Osteocyte (in vitro differentiated cells): ENCODE results near the gene PRKCI. TPM values are rescaled to one million over a fixed set of nuclear protein-coding genes. Genes with fewer than 3 reads are reported as not detected.

Experiments
- DNase-seq: peaks from one replicate; pipeline ENCODE4 v3.0.0; 2021; ENCODE audit warnings: mixed read lengths; ENCODE audit not compliant: unreplicated experiment; ENCODE audit errors: extremely low spot score
- H3K27ac Mint-ChIP-seq: one replicate; pipeline ENCODE4 v1.8.0; 2021; ENCODE audit warnings: mild to moderate bottlenecking, mixed read lengths; ENCODE audit not compliant: unreplicated experiment
- H3K27me3 Mint-ChIP-seq: one replicate; pipeline ENCODE4 v1.8.0; 2021; ENCODE audit warnings: mixed read lengths; ENCODE audit not compliant: unreplicated experiment
- H3K36me3 Mint-ChIP-seq: one replicate; pipeline ENCODE4 v1.8.0; 2021; ENCODE audit warnings: mixed read lengths; ENCODE audit not compliant: unreplicated experiment
- H3K4me1 Mint-ChIP-seq: one replicate; pipeline ENCODE4 v1.8.0; 2021; ENCODE audit warnings: mixed read lengths; ENCODE audit not compliant: unreplicated experiment
- H3K4me3 Mint-ChIP-seq: one replicate; pipeline ENCODE4 v1.8.0; 2021; ENCODE audit warnings: mild to moderate bottlenecking, moderate library complexity, mixed read lengths; ENCODE audit not compliant: unreplicated experiment
- H3K9me3 Mint-ChIP-seq: one replicate; pipeline ENCODE4 v1.8.0; 2021; ENCODE audit warnings: mixed read lengths; ENCODE audit not compliant: unreplicated experiment
- total RNA-seq: library from RNA; stranded (reverse); gene quantifications from 2 replicates; pipeline ENCODE4 v1.2.1, GENCODE V29; 2021
- TF ChIP-seq, protein P1 (sequence below): fragments of 200-600 bp; sonication (generic); IDR thresholded peaks from 2 replicates; pipeline ENCODE4 v1.5.0; 2021; ENCODE audit warnings: antibody characterized with exemption, mild to moderate bottlenecking, moderate library complexity

PRKCI gene
- total RNA-seq, 1 donor from 2014 or later = 48.0 TPM

- H3K9me3 Mint-ChIP-seq = no peaks in the 10 kb centered on the region
- peaks cover 48% of the 10 kb centered on the region for H3K36me3 Mint-ChIP-seq
- H3K27ac Mint-ChIP-seq = no peak overlapping the region
- H3K4me3 Mint-ChIP-seq = no peak overlapping the region
- no peaks in the 10 kb centered on the region for H3K27me3 Mint-ChIP-seq
- H3K4me1 Mint-ChIP-seq = peaks cover 17% of the 10 kb centered on the region
- TF ChIP-seq, protein P1, sequence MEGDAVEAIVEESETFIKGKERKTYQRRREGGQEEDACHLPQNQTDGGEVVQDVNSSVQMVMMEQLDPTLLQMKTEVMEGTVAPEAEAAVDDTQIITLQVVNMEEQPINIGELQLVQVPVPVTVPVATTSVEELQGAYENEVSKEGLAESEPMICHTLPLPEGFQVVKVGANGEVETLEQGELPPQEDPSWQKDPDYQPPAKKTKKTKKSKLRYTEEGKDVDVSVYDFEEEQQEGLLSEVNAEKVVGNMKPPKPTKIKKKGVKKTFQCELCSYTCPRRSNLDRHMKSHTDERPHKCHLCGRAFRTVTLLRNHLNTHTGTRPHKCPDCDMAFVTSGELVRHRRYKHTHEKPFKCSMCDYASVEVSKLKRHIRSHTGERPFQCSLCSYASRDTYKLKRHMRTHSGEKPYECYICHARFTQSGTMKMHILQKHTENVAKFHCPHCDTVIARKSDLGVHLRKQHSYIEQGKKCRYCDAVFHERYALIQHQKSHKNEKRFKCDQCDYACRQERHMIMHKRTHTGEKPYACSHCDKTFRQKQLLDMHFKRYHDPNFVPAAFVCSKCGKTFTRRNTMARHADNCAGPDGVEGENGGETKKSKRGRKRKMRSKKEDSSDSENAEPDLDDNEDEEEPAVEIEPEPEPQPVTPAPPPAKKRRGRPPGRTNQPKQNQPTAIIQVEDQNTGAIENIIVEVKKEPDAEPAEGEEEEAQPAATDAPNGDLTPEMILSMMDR = no peak
- DNase-seq = no peak
Observed at GRCh38 chr3:170278627-170279026, 56.4 kb downstream of the PRKCI start.

GRCh38 chr3:170290194-170290593 lies 68.0 kb downstream of the PRKCI start:
- no peaks in the 10 kb centered on the region for H3K9me3 Mint-ChIP-seq
- TF ChIP-seq, protein P1 = no peak
- H3K27ac Mint-ChIP-seq = no peak overlapping the region
- H3K4me1 Mint-ChIP-seq = no peaks in the 10 kb centered on the region
- no peak for DNase-seq
- no peak overlapping the region for H3K4me3 Mint-ChIP-seq
- no peaks in the 10 kb centered on the region for H3K27me3 Mint-ChIP-seq
- peaks cover 21% of the 10 kb centered on the region for H3K36me3 Mint-ChIP-seq

GRCh38 chr3:170295586-170295985 lies 73.4 kb downstream of the PRKCI start:
- TF ChIP-seq, protein P1 = no peak
- Mint-ChIP-seq H3K27ac (no peak overlapping the region), H3K9me3 (no peaks in the 10 kb centered on the region), H3K4me1 (no peaks in the 10 kb centered on the region), H3K27me3 (no peaks in the 10 kb centered on the region), H3K36me3 (peaks cover 28% of the 10 kb centered on the region), H3K4me3 (no peak overlapping the region)
- no peak for DNase-seq

GRCh38 chr3:170296703-170297102 lies 74.5 kb downstream of the PRKCI start:
- Mint-ChIP-seq H3K4me3 (no peak overlapping the region), H3K27ac (no peak overlapping the region), H3K27me3 (no peaks in the 10 kb centered on the region), H3K36me3 (peaks cover 27% of the 10 kb centered on the region), H3K9me3 (no peaks in the 10 kb centered on the region), H3K4me1 (no peaks in the 10 kb centered on the region)
- TF ChIP-seq, protein P1 = no peak
- no peak for DNase-seq

DNA sequence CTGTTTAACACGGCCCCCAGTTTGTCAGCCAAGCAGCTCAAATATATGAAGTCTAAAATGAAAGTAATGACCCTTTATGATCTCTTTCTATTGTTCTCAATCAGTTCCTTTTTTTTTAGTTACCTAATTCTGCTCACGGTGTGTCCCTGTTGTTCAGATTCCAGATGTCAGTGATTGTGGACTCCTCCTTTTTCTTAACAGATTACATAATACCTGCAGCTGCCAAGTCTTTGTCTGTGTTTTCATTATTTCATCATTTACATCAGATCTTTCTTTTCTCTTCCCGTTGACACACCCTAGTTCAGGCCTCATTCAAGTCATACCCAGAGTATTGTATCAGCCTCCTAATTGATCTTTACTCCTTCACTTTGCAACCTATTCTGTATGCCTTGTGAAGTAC lies 79.2 kb downstream of the PRKCI start:
- no peaks in the 10 kb centered on the region for H3K4me1 Mint-ChIP-seq
- no peak overlapping the region for H3K27ac Mint-ChIP-seq
- no peaks in the 10 kb centered on the region for H3K27me3 Mint-ChIP-seq
- no peak overlapping the region for H3K4me3 Mint-ChIP-seq
- no peak for DNase-seq
- TF ChIP-seq, protein P1 = no peak
- no peaks in the 10 kb centered on the region for H3K9me3 Mint-ChIP-seq
- H3K36me3 Mint-ChIP-seq = peaks cover 27% of the 10 kb centered on the region
